HepG2 (cell line): ENCODE data around the gene YBX2. TPM values are rescaled to one million over a fixed set of nuclear protein-coding genes. Genes with fewer than 3 reads are reported as not detected.
A peak's percentile ranks its signal among the peaks of the same experiment; 100 is the strongest.

Experiments used
- MED8 ChIP-seq: sonication (generic); formaldehyde crosslinking; IDR thresholded peaks from 2 replicates; pipeline ENCODE4 v1.8.1; 2023; ENCODE audit warnings: mild to moderate bottlenecking, missing genetic modification reagents; ENCODE audit not compliant: insufficient replicate concordance
- NR2C2 ChIP-seq: sonication (generic); formaldehyde crosslinking; IDR thresholded peaks from 2 replicates; pipeline ENCODE4 v1.4.0; 2020; ENCODE audit warnings: missing genetic modification reagents, mild to moderate bottlenecking, moderate library complexity, borderline replicate concordance
- PBX2 ChIP-seq: IDR thresholded peaks from 2 replicates; pipeline ENCODE4 v1.6.1; 2016; ENCODE audit warnings: control low read depth
- POLR2A ChIP-seq, 2 experiments: IDR thresholded peaks; 2 replicates each; pipeline ENCODE4 v1.6.1; 2011; ENCODE audit warnings: low read depth in 2 of 2, low read length in 2 of 2, mild to moderate bottlenecking in 1 of 2, moderate library complexity in 1 of 2; ENCODE audit not compliant: insufficient read depth in 1 of 2
- RXRB ChIP-seq: IDR thresholded peaks from 2 replicates; pipeline ENCODE4 v1.6.1; 2016; ENCODE audit warnings: borderline replicate concordance, missing genetic modification reagents, missing compliant biosample characterization
- THAP11 ChIP-seq: IDR thresholded peaks from 2 replicates; pipeline ENCODE4 v1.6.1; 2016; ENCODE audit warnings: missing biosample characterization, missing genetic modification reagents
- TRAFD1 ChIP-seq: sonication (generic); formaldehyde crosslinking; IDR thresholded peaks from 2 replicates; pipeline ENCODE4 v1.5.1; 2020; ENCODE audit warnings: missing genetic modification reagents, mild to moderate bottlenecking, borderline replicate concordance
- ZBTB25 ChIP-seq: IDR thresholded peaks from 2 replicates; pipeline ENCODE4 v1.6.1; 2018; ENCODE audit warnings: missing genetic modification reagents
- ZBTB7A ChIP-seq: sonication (generic); formaldehyde crosslinking; IDR thresholded peaks from 2 replicates; pipeline ENCODE4 v1.8.0; 2022; ENCODE audit warnings: mild to moderate bottlenecking, missing genetic modification reagents
- ZMAT5 ChIP-seq: sonication (generic); formaldehyde crosslinking; IDR thresholded peaks from 2 replicates; pipeline ENCODE4 v1.5.0; 2020; ENCODE audit warnings: mild to moderate bottlenecking, low read depth, missing genetic modification reagents, borderline replicate concordance
- ZNF317 ChIP-seq: sonication (generic); formaldehyde crosslinking; IDR thresholded peaks from 2 replicates; pipeline ENCODE4 v1.5.0; 2020; ENCODE audit warnings: mild to moderate bottlenecking, missing genetic modification reagents
- ZNF333 ChIP-seq: sonication (generic); formaldehyde crosslinking; IDR thresholded peaks from 2 replicates; pipeline ENCODE4 v1.4.0; 2020; ENCODE audit warnings: mild to moderate bottlenecking, missing genetic modification reagents, borderline replicate concordance
- ZNF567 ChIP-seq: sonication (generic); formaldehyde crosslinking; IDR thresholded peaks from 2 replicates; pipeline ENCODE4 v1.8.1; 2023; ENCODE audit warnings: mild to moderate bottlenecking, missing genetic modification reagents, borderline replicate concordance
- ZNF605 ChIP-seq: sonication (generic); formaldehyde crosslinking; IDR thresholded peaks from 2 replicates; pipeline ENCODE4 v1.8.0; 2022; ENCODE audit warnings: mild to moderate bottlenecking, missing genetic modification reagents
- ZNF629 ChIP-seq: sonication (generic); formaldehyde crosslinking; conservative IDR thresholded peaks from 2 replicates; pipeline ENCODE4 v1.5.0; 2020; ENCODE audit warnings: missing genetic modification reagents
- ZNF646 ChIP-seq: sonication (generic); formaldehyde crosslinking; IDR thresholded peaks from 2 replicates; pipeline ENCODE4 v1.9.0; 2021; ENCODE audit warnings: mild to moderate bottlenecking, missing genetic modification reagents
- ZNF691 ChIP-seq: sonication (generic); formaldehyde crosslinking; IDR thresholded peaks from 2 replicates; pipeline ENCODE4 v1.4.0; 2020; ENCODE audit warnings: missing genetic modification reagents, low read depth, mild to moderate bottlenecking, borderline replicate concordance
- polyA plus RNA-seq, 8 experiments: library from polyadenylated mRNA; depleted of rRNA in 3 of 8; stranded (reverse) in 7 of 8; unstranded in 1 of 8; fragments of >200 nt; fragmentation: Illumina TruSeq in 4 of 8; extraction: Trizol in 4 of 8; gene quantifications; 2 replicates each; pipeline versions ENCODE4 v1.2.1 to v1.2.3, GENCODE V29; 2011 to 2016; ENCODE audit warnings: low read depth in 4 of 8, missing spikeins in 1 of 8, mixed read lengths in 1 of 8; ENCODE audit not compliant: insufficient read depth in 1 of 8
- total RNA-seq, 5 experiments: library from RNA; depleted of rRNA; stranded (reverse); fragments of >200 nt; fragmentation: Illumina TruSeq; extraction: Trizol; gene quantifications; 2 replicates each; pipeline ENCODE4 v1.2.3, GENCODE V29; 2016; ENCODE audit warnings: low read depth in 1 of 5

Gene YBX2
- total and polyA plus RNA-seq, 2 of the 13 experiments (the other 11 are each of a cell fraction or from before 2014, with no cell fraction given): 0.12 to 0.22 TPM

GRCh38 chr17:7329374-7329996 lies 35.0 kb upstream of the YBX2 start (continued):
- TF ChIP-seq TRAFD1: no peak; the same call in 1 of the 2 replicates
- TF ChIP-seq ZNF629: no peak
- peak; percentile 5 for TF ChIP-seq MED8 (CRISPR knock-in tag)
- TF ChIP-seq ZBTB7A (CRISPR knock-in tag): peak; percentile 52; the same call in 1 of the 2 replicates
- TF ChIP-seq ZNF567 (CRISPR knock-in tag): 0 out of 2 replicates have a peak, but pooled peaks have one; percentile 43
- no peak for TF ChIP-seq ZNF317 (CRISPR knock-in tag)
- TF ChIP-seq ZNF646 (CRISPR knock-in tag): no peak
- TF ChIP-seq ZNF605 (CRISPR knock-in tag): no peak
- peak; percentile 52; the same call in 1 of the 2 replicates for TF ChIP-seq RXRB (CRISPR knock-in tag)
- peak; percentile 95 for TF ChIP-seq NR2C2
- TF ChIP-seq ZNF691 (CRISPR knock-in tag): peak; percentile 76; the same call in 1 of the 2 replicates
- peak; percentile 68 to 85 for TF ChIP-seq POLR2A (IDR thresholded peaks at IDR 0.05; ENCODE audit: insufficient read depth in 1 of 2, low read depth in 2 of 2, low read length in 2 of 2)
- 0 out of 2 replicates have a peak, but pooled peaks have one; percentile 67 for TF ChIP-seq ZNF333 (CRISPR knock-in tag)
- no peak for TF ChIP-seq PBX2 (CRISPR knock-in tag)
- peak; percentile 95 for TF ChIP-seq THAP11 (CRISPR knock-in tag)
- peak; percentile 98 for TF ChIP-seq ZBTB25 (CRISPR knock-in tag)
- TF ChIP-seq ZMAT5: no peak
